Naive thymus-derived CD4-positive, alpha-beta T cell (primary cell): Measurements from ENCODE around the gene GRIK4. TPM values are rescaled to one million over a fixed set of nuclear protein-coding genes. Genes with fewer than 3 reads are reported as not detected.

Source experiments
- ATAC-seq: fragments of 150-1000 bp; cut with Tn5 transposase; 2 replicates; pipeline ENCODE4 v1.10.0; 2021; ENCODE audit warnings: mild to moderate bottlenecking, moderate library complexity
- CTCF ChIA-PET: fragments of 350-600 bp; sonication (Branson Sonifier 250); formaldehyde crosslinking; loops from one replicate; lab custom pipeline; 2021; ENCODE audit warnings: antibody characterized with exemption; lab: Charles Lee
- POLR2A ChIA-PET: fragments of 350-600 bp; sonication (Branson Sonifier 250); formaldehyde crosslinking; loops from one replicate; lab custom pipeline; 2021; ENCODE audit warnings: antibody characterized with exemption, inconsistent platforms; lab: Charles Lee
- DNase-seq, 9 donors: peaks; one replicate each; pipeline versions ENCODE4 v3.0.0 to v3.0.0-alpha.2; 2020 to 2022; ENCODE audit warnings: mixed read lengths in 1 of 9
- H3K27ac ChIP-seq: one replicate; pipeline ENCODE4 v1.7.0; 2013; ENCODE audit warnings: mild to moderate bottlenecking, low read depth, low read length, moderate library complexity
- H3K27me3 ChIP-seq, 2 donors: one replicate each; pipeline ENCODE4 v1.7.0; 2013; ENCODE audit warnings: low read length in 2 of 2, mild to moderate bottlenecking in 2 of 2, moderate library complexity in 2 of 2; ENCODE audit not compliant: control insufficient read depth in 2 of 2, insufficient read depth in 2 of 2
- H3K36me3 ChIP-seq, 3 experiments: 1 replicate in 2 of 3; 2 replicates in 1 of 3; pipeline ENCODE4 v1.7.0; 2013; ENCODE audit warnings: low read length in 3 of 3, mild to moderate bottlenecking in 3 of 3, moderate library complexity in 1 of 3; ENCODE audit not compliant: insufficient read depth in 3 of 3, control insufficient read depth in 2 of 3
- H3K4me1 ChIP-seq, 2 donors: one replicate each; pipeline ENCODE4 v1.7.0; 2013; ENCODE audit warnings: low read length in 2 of 2, mild to moderate bottlenecking in 2 of 2, moderate library complexity in 1 of 2; ENCODE audit not compliant: control insufficient read depth in 2 of 2, insufficient read depth in 2 of 2
- H3K4me3 ChIP-seq: 2 replicates; pipeline ENCODE4 v1.7.0; 2013; ENCODE audit warnings: mild to moderate bottlenecking, low read length
- H3K9me3 ChIP-seq, 3 experiments: 1 replicate in 2 of 3; 2 replicates in 1 of 3; pipeline ENCODE4 v1.7.0; 2013; ENCODE audit warnings: low read length in 3 of 3; ENCODE audit not compliant: control insufficient read depth in 2 of 3
- H3K27ac Mint-ChIP-seq, 9 donors: one replicate each; pipeline ENCODE4 v1.8.0; 2020 to 2022; ENCODE audit warnings: mixed read lengths in 9 of 9, mild to moderate bottlenecking in 8 of 9, moderate library complexity in 5 of 9, inconsistent platforms in 2 of 9
- H3K27me3 Mint-ChIP-seq, 5 donors: one replicate each; pipeline ENCODE4 v1.8.0; 2021 to 2022; ENCODE audit warnings: mixed read lengths in 5 of 5, mild to moderate bottlenecking in 1 of 5
- H3K36me3 Mint-ChIP-seq, 5 donors: one replicate each; pipeline ENCODE4 v1.8.0; 2020 to 2022; ENCODE audit warnings: mixed read lengths in 5 of 5, mild to moderate bottlenecking in 3 of 5, inconsistent platforms in 1 of 5
- H3K4me1 Mint-ChIP-seq, 7 donors: one replicate each; pipeline ENCODE4 v1.8.0; 2020 to 2022; ENCODE audit warnings: mixed read lengths in 7 of 7, mild to moderate bottlenecking in 3 of 7, inconsistent platforms in 1 of 7
- H3K4me3 Mint-ChIP-seq, 10 donors: one replicate each; pipeline ENCODE4 v1.8.0; 2020 to 2022; ENCODE audit warnings: mild to moderate bottlenecking in 10 of 10, mixed read lengths in 10 of 10, moderate library complexity in 6 of 10, inconsistent platforms in 2 of 10
- H3K9me3 Mint-ChIP-seq, 11 donors: one replicate each; pipeline ENCODE4 v1.8.0; 2020 to 2022; ENCODE audit warnings: mixed read lengths in 11 of 11, mild to moderate bottlenecking in 4 of 11, inconsistent platforms in 1 of 11, moderate library complexity in 1 of 11
- intact Hi-C, 2 donors: fragments of 100-400 bp; cut with micrococcal nuclease; formaldehyde crosslinking; loops; one replicate each; pipeline ENCODE4 v1.15.1; 2023
- polyA plus RNA-seq, 2 donors: library from polyadenylated mRNA; unstranded; fragments of 300-500 nt; fragmentation: Illumina TruSeq; gene quantifications; one replicate each; pipeline ENCODE4 v1.2.3, GENCODE V29; 2021
- total RNA-seq, 6 experiments: library from RNA in 5 of 6; stranded (reverse) in 5 of 6; gene quantifications; 1 replicate in 5 of 6; 2 replicates in 1 of 6; pipeline ENCODE4 v1.2.3 and lab custom pipeline; 2021 to 2026

GRIK4 gene
- total and polyA plus RNA-seq, 7 experiments from 2014 or later = 0.93 to 3.8 TPM; not detected in 5

DNA sequence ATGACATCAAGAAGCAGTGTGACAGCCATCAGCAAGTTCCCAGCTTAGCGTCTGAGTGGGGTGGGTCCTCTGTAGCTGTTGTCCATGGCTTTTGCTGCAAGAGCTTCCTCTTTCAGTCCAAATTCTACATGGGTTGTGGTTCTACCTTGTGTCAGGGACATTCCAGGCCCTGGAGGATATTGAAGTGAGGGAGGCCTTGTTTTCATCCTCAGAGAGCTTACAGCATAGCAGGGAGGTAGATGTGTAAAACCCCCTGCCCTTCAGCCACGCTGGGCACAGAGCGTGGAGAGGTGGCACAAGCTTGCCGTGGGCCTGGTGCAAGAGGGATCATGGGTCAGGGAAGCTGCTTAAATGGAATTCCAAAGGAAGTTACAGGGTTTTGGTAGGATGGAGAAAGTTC, 93.9 kb downstream of the GRIK4 start:
- Histone ChIP-seq H3K4me1 (no peaks in the 10 kb centered on the region), H3K36me3 (no peaks in the 10 kb centered on the region), H3K27ac (no peak overlapping the region), H3K27me3 (no peaks in the 10 kb centered on the region), H3K9me3 (no peaks in the 10 kb centered on the region), H3K4me3 (no peak overlapping the region)
- POLR2A ChIA-PET = no interaction called here
- CTCF ChIA-PET = no interaction called here
- DNase-seq (no peak), ATAC-seq (no peak)
- H3K27me3 Mint-ChIP-seq = peaks cover 0 to 17% (median 0%) of the 10 kb centered on the region in 5 donors
- intact Hi-C loops = no loop called here
- H3K9me3 Mint-ChIP-seq = peaks cover 0 to 1% (median 0%) of the 10 kb centered on the region in 11 donors
- no peak overlapping the region for H3K4me3 Mint-ChIP-seq
- no peaks in the 10 kb centered on the region for H3K36me3 Mint-ChIP-seq
- no peak overlapping the region for H3K27ac Mint-ChIP-seq
- H3K4me1 Mint-ChIP-seq = peaks cover 0 to 3% (median 0%) of the 10 kb centered on the region in 7 donors

DNA sequence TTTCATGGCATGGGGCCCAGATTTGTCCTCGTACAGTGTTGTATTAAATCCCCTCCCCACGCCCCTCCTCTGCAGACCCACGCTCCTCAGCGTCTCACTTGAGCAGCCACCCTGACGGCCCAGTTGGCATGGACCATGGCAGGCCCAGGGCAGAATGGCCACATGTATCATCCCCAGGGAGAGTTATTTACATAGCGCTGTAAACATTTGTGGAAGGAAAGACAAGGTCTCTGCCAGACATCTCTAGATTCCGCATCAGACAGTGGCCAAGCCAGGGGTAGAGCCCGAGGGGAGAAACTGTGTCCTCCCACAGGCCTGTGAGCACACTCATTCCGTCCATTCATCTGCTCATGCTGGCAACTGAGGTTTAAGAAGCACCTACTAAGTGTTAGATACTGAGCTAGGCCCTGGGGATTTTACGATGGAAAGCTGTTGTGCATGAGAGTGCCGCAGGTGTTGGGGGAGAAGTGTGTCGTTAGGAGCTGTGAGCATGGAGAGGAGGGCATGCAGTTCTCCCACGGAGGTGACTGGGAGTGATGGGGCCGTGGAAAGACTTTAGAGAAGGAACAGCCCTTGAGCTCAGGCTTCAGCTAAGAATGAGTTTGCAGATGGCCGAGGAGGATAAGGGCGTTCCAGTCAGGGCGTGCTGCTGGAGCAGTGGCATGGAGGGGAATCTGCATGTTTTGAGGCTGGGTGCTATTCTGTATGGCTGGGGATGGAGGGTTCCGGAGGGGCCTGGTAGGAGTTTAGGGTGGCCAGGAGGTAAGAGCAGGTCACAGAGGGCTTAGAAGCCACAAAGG, 94.9 kb downstream of the GRIK4 start:
- H3K9me3 ChIP-seq = no peaks in the 10 kb centered on the region
- peaks cover 0 to 17% (median 2%) of the 10 kb centered on the region in 5 donors for H3K27me3 Mint-ChIP-seq
- intact Hi-C loops = no loop called here
- H3K4me3 ChIP-seq = no peak overlapping the region
- no peaks in the 10 kb centered on the region for H3K36me3 ChIP-seq
- peaks cover 0 to 3% (median 0%) of the 10 kb centered on the region in 7 donors for H3K4me1 Mint-ChIP-seq
- no peaks in the 10 kb centered on the region for H3K27me3 ChIP-seq
- no peaks in the 10 kb centered on the region for H3K4me1 ChIP-seq
- peak overlapping the region in 1 of 10 donors; percentile 16 for H3K4me3 Mint-ChIP-seq
- no peaks in the 10 kb centered on the region for H3K36me3 Mint-ChIP-seq
- ChIA-PET CTCF (no interaction called here), POLR2A (no interaction called here)
- DNase-seq (no peak), ATAC-seq (no peak)
- peaks cover 0 to 1% (median 0%) of the 10 kb centered on the region in 11 donors for H3K9me3 Mint-ChIP-seq
- H3K27ac ChIP-seq = no peak overlapping the region
- no peak overlapping the region for H3K27ac Mint-ChIP-seq

GRCh38 chr11:120608061-120608460, 96.5 kb downstream of the GRIK4 start:
- Mint-ChIP-seq H3K27ac (peak overlapping the region in 1 of 9 donors; percentile 9), H3K9me3 (peaks cover 0 to 1% (median 0%) of the 10 kb centered on the region in 11 donors), H3K27me3 (peaks cover 2 to 22% (median 7%) of the 10 kb centered on the region in 5 donors), H3K4me1 (peaks cover 0 to 6% (median 0%) of the 10 kb centered on the region in 7 donors), H3K4me3 (no peak overlapping the region), H3K36me3 (no peaks in the 10 kb centered on the region)
- Histone ChIP-seq H3K27me3 (no peaks in the 10 kb centered on the region), H3K4me3 (no peak overlapping the region), H3K4me1 (no peaks in the 10 kb centered on the region), H3K9me3 (no peaks in the 10 kb centered on the region), H3K36me3 (no peaks in the 10 kb centered on the region), H3K27ac (no peak overlapping the region)
- ATAC-seq (no peak), DNase-seq (no peak)
- intact Hi-C loops = no loop called here
- CTCF ChIA-PET = no interaction called here
- POLR2A ChIA-PET = no interaction called here

GRCh38 chr11:120608760-120609211, 97.2 kb downstream of the GRIK4 start:
- Mint-ChIP-seq H3K4me1 (peaks cover 0 to 9% (median 0%) of the 10 kb centered on the region in 7 donors), H3K27me3 (peaks cover 2 to 22% (median 7%) of the 10 kb centered on the region in 5 donors)

GRCh38 chr11:120610111-120610510, 98.6 kb downstream of the GRIK4 start:
- Mint-ChIP-seq H3K36me3 (no peaks in the 10 kb centered on the region), H3K9me3 (peaks cover 0 to 1% (median 0%) of the 10 kb centered on the region in 11 donors), H3K27ac (no peak overlapping the region), H3K4me3 (no peak overlapping the region), H3K4me1 (peaks cover 0 to 11% (median 0%) of the 10 kb centered on the region in 7 donors), H3K27me3 (peaks cover 2 to 22% (median 12%) of the 10 kb centered on the region in 5 donors)
- no peaks in the 10 kb centered on the region for H3K27me3 ChIP-seq
- H3K36me3 ChIP-seq = no peaks in the 10 kb centered on the region
- POLR2A ChIA-PET = no interaction called here
- no peak overlapping the region for H3K4me3 ChIP-seq
- H3K9me3 ChIP-seq = no peaks in the 10 kb centered on the region
- intact Hi-C loops = no loop called here
- ATAC-seq (no peak), DNase-seq (no peak)
- H3K4me1 ChIP-seq = no peaks in the 10 kb centered on the region
- CTCF ChIA-PET = no interaction called here
- no peak overlapping the region for H3K27ac ChIP-seq

More at GRCh38 chr11:120608760-120609211, 97.2 kb downstream of the GRIK4 start:
- no peaks in the 10 kb centered on the region for H3K27me3 ChIP-seq
- ChIA-PET CTCF (no interaction called here), POLR2A (no interaction called here)
- H3K9me3 Mint-ChIP-seq = peaks cover 0 to 1% (median 0%) of the 10 kb centered on the region in 11 donors
- no peaks in the 10 kb centered on the region for H3K4me1 ChIP-seq
- no peak overlapping the region for H3K27ac Mint-ChIP-seq
- ATAC-seq (no peak), DNase-seq (no peak)
- intact Hi-C loops = no loop called here
- H3K4me3 ChIP-seq = no peak overlapping the region
- no peaks in the 10 kb centered on the region for H3K36me3 Mint-ChIP-seq
- no peak overlapping the region for H3K4me3 Mint-ChIP-seq
- no peak overlapping the region for H3K27ac ChIP-seq
- no peaks in the 10 kb centered on the region for H3K36me3 ChIP-seq
- H3K9me3 ChIP-seq = no peaks in the 10 kb centered on the region

DNA sequence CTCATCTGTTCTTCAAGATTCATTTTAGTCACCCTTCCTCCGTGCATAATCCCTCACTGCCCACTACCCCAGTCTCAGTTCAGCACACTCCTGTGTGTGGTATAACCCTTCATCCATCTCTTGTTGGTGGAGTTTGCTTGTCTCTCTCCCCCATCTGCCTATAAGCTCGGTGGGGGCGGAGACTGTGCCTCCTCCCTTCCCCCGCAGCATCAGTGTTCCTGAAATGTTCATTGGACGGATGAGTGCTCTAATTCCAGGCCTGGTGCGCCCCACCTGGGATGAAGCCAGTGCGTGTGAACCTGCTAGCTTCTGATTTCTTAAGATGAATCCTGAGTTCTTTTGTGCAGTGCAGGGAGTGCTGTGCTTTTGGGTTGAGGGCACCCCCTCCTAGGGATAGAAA, 100.0 kb downstream of the GRIK4 start:
- no peaks in the 10 kb centered on the region for H3K36me3 ChIP-seq
- H3K4me3 ChIP-seq = no peak overlapping the region
- no peaks in the 10 kb centered on the region for H3K9me3 ChIP-seq
- H3K4me1 Mint-ChIP-seq = peaks cover 0 to 11% (median 0%) of the 10 kb centered on the region in 7 donors
- H3K36me3 Mint-ChIP-seq = no peaks in the 10 kb centered on the region
- H3K4me1 ChIP-seq = no peaks in the 10 kb centered on the region
- H3K27me3 Mint-ChIP-seq = peaks cover 2 to 18% (median 12%) of the 10 kb centered on the region in 5 donors
- H3K27me3 ChIP-seq = no peaks in the 10 kb centered on the region
- H3K4me3 Mint-ChIP-seq = no peak overlapping the region
- peaks cover 0 to 8% (median 2%) of the 10 kb centered on the region in 11 donors for H3K9me3 Mint-ChIP-seq
- no peak for ATAC-seq
- ChIA-PET CTCF (no interaction called here), POLR2A (no interaction called here)
- DNase-seq = no peak
- no peak overlapping the region for H3K27ac ChIP-seq
- H3K27ac Mint-ChIP-seq = no peak overlapping the region
- intact Hi-C loops = no loop called here
